Panc1 (cell line): ENCODE data around the gene RAPGEF1. TPM values are rescaled to one million over a fixed set of nuclear protein-coding genes. Genes with fewer than 3 reads are reported as not detected.

ENCODE experiments used
- ATAC-seq: fragments of 200-7000 bp; cut with Tn5 transposase; 2 replicates; pipeline ENCODE4 v1.9.1; 2020; ENCODE audit warnings: mild to moderate bottlenecking, moderate library complexity
- BruUV-seq: library from RNA; stranded (reverse); fragments of 400-500 nt; replicated peaks from 2 replicates; lab custom pipeline; 2021; lab: Mats Ljungman, UMichigan
- CTCF ChIA-PET: fragments of 300-600 bp; sonication (Branson Sonifier 250); formaldehyde crosslinking; loops from one replicate; lab custom pipeline; 2022; ENCODE audit warnings: antibody characterized with exemption; lab: Charles Lee
- POLR2A ChIA-PET: fragments of 300-600 bp; sonication (Branson Sonifier 250); formaldehyde crosslinking; loops from one replicate; lab custom pipeline; 2022; ENCODE audit warnings: antibody characterized with exemption; lab: Charles Lee
- DNase-seq: peaks from one replicate; pipeline ENCODE4 v3.0.0-alpha.2; 2010; ENCODE audit warnings: low read depth, low spot score
- H3K27ac ChIP-seq: 2 replicates; pipeline ENCODE4 v1.5.1; 2011; ENCODE audit warnings: mild to moderate bottlenecking, low read length, inconsistent platforms
- H3K27me3 ChIP-seq: fragments of 200-500 bp; sonication (Bioruptor generic); 2 replicates; pipeline ENCODE4 v1.6.0; 2014; ENCODE audit warnings: low read length, inconsistent platforms; ENCODE audit not compliant: control insufficient read depth, insufficient read depth
- H3K36me3 ChIP-seq: fragments of 200-500 bp; sonication (Bioruptor generic); 2 replicates; pipeline ENCODE4 v1.5.1; 2014; ENCODE audit warnings: inconsistent platforms, mild to moderate bottlenecking, low read length, moderate library complexity; ENCODE audit not compliant: control insufficient read depth, insufficient read depth
- H3K4me1 ChIP-seq: 2 replicates; pipeline ENCODE4 v1.5.1; 2011; ENCODE audit warnings: inconsistent platforms, mild to moderate bottlenecking, low read length, moderate library complexity; ENCODE audit not compliant: control insufficient read depth, insufficient read depth
- H3K4me3 ChIP-seq, 2 experiments: 2 replicates each; pipeline ENCODE4 v1.5.1; 2011 to 2012; ENCODE audit warnings: low read depth in 2 of 2, low read length in 2 of 2, mild to moderate bottlenecking in 2 of 2, inconsistent platforms in 1 of 2, moderate library complexity in 1 of 2
- H3K9me3 ChIP-seq: fragments of 200-500 bp; sonication (Bioruptor generic); 2 replicates; pipeline ENCODE4 v1.5.1; 2014; ENCODE audit warnings: low read depth, mild to moderate bottlenecking, inconsistent platforms, low read length, moderate library complexity; ENCODE audit not compliant: control insufficient read depth, insufficient read depth
- POLR2AphosphoS5 ChIP-seq: IDR thresholded peaks from 2 replicates; pipeline ENCODE4 v1.6.1; 2012; ENCODE audit warnings: mild to moderate bottlenecking, low read depth, low read length, moderate library complexity
- SIN3A ChIP-seq: IDR thresholded peaks from 2 replicates; pipeline ENCODE4 v1.6.1; 2012; ENCODE audit warnings: low read depth, mild to moderate bottlenecking, low read length, moderate library complexity, borderline replicate concordance; ENCODE audit not compliant: insufficient read depth
- TCF7L2 ChIP-seq: IDR thresholded peaks from 2 replicates; pipeline ENCODE4 v1.6.1; 2011; ENCODE audit warnings: mild to moderate bottlenecking, low read depth, low read length, inconsistent platforms
- in situ Hi-C: cut with HindIII; loops from 2 replicates; pipeline ENCODE4 v1.10.0; 2016; ENCODE audit warnings: low sequenced_read_pairs, low pct_unique_long_range_greater_than_20kb
- intact Hi-C: fragments of 100-400 bp; cut with micrococcal nuclease; formaldehyde crosslinking; loops from one replicate; pipeline ENCODE4 v1.10.0; 2022; ENCODE audit not compliant: unreplicated experiment
- total RNA-seq: library from RNA; stranded (reverse); gene quantifications from one replicate; pipeline ENCODE4 v1.2.1, GENCODE V29; 2021; ENCODE audit not compliant: unreplicated experiment
- TF ChIP-seq, protein P1 (sequence below): fragments of 450-650 bp; IDR thresholded peaks from 2 replicates; pipeline ENCODE4 v1.5.1; 2017; ENCODE audit warnings: mild to moderate bottlenecking
- TF ChIP-seq, protein P2 (sequence below), 2 experiments: IDR thresholded peaks; 2 replicates each; pipeline ENCODE4 v1.6.1; 2011 to 2012; ENCODE audit warnings: low read depth in 2 of 2, control low read depth in 1 of 2, low read length in 1 of 2, mild to moderate bottlenecking in 1 of 2, moderate library complexity in 1 of 2; ENCODE audit not compliant: insufficient read depth in 1 of 2

RAPGEF1 gene
- total RNA-seq, 1 experiment from 2014 or later, result 86.8 TPM

DNA sequence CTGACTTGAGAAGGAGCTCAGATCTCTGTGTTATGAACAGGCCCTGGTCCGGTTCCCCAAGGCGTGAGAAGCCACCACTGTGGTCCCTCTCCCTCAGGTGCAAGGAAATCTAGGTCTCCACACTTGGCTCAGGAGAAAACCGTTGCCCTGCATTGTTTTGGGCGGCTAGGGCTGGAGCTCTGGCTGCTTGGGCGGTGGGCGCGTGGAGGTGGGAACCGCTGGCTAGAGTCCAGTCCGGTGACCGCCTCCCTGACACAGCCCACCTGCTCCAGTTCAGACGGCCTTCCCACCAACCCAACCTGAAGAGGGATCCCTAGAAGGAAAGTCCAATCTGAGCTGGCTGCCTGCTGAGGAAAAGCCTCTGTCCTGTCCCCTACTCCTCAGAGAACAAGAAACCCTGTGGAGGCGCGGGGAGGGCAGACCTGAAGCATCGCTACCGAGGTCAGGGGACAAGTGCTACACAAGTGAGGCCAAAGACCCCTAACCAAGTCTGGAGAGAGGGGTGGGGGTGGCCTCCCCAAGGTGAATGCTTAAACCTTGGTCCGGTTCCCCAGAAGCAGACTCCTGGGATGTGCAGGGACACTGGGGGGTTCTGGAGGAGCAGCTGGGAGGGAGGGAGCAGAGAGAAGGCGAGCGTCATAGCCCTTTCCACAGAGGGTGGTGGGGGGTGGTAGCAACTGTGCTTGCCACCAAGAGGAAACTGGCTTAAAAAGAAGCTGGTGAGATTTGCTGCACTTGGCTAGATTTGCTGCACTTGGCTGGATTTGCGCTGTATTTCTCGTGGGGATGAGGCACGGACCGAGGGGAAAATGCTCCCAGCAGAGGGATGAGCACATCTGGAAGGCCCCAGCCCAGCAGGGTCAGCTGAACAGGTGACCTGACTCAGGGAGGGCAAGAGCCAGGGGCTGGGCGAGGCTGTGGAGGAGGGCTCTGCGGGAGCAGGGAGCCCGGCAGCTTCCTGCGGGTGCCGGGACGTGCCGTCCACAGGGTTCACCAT is 65.2 kb downstream of the RAPGEF1 start:
- Histone ChIP-seq H3K4me3 (no peak overlapping the region), H3K36me3 (no peaks in the 10 kb centered on the region), H3K27ac (peak overlapping the region; percentile 95), H3K4me1 (peaks cover 78% of the 10 kb centered on the region), H3K9me3 (no peaks in the 10 kb centered on the region), H3K27me3 (no peaks in the 10 kb centered on the region)
- in situ Hi-C loops, result no loop called here
- ATAC-seq (no peak), DNase-seq (no peak)
- ChIA-PET POLR2A (interaction anchor here (0.6 kb wide), 1 partner anchor 12 kb away, joined by 13 read pairs; no protein-coding TSS in a partner anchor), CTCF (no interaction called here)
- no peak for TF ChIP-seq POLR2AphosphoS5
- no peak for TF ChIP-seq TCF7L2
- no peak for TF ChIP-seq SIN3A
- TF ChIP-seq, protein P1, sequence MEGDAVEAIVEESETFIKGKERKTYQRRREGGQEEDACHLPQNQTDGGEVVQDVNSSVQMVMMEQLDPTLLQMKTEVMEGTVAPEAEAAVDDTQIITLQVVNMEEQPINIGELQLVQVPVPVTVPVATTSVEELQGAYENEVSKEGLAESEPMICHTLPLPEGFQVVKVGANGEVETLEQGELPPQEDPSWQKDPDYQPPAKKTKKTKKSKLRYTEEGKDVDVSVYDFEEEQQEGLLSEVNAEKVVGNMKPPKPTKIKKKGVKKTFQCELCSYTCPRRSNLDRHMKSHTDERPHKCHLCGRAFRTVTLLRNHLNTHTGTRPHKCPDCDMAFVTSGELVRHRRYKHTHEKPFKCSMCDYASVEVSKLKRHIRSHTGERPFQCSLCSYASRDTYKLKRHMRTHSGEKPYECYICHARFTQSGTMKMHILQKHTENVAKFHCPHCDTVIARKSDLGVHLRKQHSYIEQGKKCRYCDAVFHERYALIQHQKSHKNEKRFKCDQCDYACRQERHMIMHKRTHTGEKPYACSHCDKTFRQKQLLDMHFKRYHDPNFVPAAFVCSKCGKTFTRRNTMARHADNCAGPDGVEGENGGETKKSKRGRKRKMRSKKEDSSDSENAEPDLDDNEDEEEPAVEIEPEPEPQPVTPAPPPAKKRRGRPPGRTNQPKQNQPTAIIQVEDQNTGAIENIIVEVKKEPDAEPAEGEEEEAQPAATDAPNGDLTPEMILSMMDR, result no peak
- TF ChIP-seq, protein P2, sequence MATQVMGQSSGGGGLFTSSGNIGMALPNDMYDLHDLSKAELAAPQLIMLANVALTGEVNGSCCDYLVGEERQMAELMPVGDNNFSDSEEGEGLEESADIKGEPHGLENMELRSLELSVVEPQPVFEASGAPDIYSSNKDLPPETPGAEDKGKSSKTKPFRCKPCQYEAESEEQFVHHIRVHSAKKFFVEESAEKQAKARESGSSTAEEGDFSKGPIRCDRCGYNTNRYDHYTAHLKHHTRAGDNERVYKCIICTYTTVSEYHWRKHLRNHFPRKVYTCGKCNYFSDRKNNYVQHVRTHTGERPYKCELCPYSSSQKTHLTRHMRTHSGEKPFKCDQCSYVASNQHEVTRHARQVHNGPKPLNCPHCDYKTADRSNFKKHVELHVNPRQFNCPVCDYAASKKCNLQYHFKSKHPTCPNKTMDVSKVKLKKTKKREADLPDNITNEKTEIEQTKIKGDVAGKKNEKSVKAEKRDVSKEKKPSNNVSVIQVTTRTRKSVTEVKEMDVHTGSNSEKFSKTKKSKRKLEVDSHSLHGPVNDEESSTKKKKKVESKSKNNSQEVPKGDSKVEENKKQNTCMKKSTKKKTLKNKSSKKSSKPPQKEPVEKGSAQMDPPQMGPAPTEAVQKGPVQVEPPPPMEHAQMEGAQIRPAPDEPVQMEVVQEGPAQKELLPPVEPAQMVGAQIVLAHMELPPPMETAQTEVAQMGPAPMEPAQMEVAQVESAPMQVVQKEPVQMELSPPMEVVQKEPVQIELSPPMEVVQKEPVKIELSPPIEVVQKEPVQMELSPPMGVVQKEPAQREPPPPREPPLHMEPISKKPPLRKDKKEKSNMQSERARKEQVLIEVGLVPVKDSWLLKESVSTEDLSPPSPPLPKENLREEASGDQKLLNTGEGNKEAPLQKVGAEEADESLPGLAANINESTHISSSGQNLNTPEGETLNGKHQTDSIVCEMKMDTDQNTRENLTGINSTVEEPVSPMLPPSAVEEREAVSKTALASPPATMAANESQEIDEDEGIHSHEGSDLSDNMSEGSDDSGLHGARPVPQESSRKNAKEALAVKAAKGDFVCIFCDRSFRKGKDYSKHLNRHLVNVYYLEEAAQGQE (IDR thresholded peaks at IDR 0.05; ENCODE audit: insufficient read depth in 1 of 2, low read depth in 2 of 2, low read length in 1 of 2), result no peak
- intact Hi-C loops, result loop anchor here (10.0 kb wide), 1 partner anchor 60 kb away; no protein-coding TSS in a partner anchor
- BruUV-seq, result no TSS peak

DNA sequence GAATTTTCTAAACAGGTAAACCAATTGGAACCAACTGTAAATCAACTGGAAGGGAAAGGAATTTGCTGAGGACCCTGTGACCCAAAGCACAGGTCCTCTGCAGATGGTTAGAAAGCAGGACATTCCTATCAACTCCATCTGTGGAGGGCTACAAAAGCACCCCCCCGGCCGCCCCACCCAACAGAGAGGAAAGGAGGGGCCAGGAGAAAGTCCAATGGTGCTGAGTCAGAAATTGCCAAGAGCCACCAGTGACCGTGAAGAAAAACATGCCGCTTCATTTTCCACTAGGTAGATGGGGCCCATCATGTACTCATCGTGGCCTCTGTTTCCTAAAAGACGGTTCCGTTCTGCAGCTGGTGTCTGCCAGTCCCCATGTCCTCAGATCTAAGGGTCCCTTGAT is 66.3 kb downstream of the RAPGEF1 start:
- DNase-seq (no peak), ATAC-seq (no peak)
- no peaks in the 10 kb centered on the region for H3K27me3 ChIP-seq
- intact Hi-C loops, result loop anchor here (10.0 kb wide), 1 partner anchor 61 kb away; no protein-coding TSS in a partner anchor
- CTCF ChIA-PET, result no interaction called here
- no peaks in the 10 kb centered on the region for H3K36me3 ChIP-seq
- H3K9me3 ChIP-seq, result no peaks in the 10 kb centered on the region
- H3K27ac ChIP-seq, result peak overlapping the region; percentile 61; the same call in 1 of the 2 replicates
- TF ChIP-seq, protein P1, result no peak
- no peak for TF ChIP-seq SIN3A
- TF ChIP-seq, protein P2 (IDR thresholded peaks at IDR 0.05; ENCODE audit: insufficient read depth in 1 of 2, low read depth in 2 of 2, low read length in 1 of 2), result no peak
- no peak for TF ChIP-seq POLR2AphosphoS5
- TF ChIP-seq TCF7L2, result no peak
- no peak overlapping the region for H3K4me3 ChIP-seq
- peaks cover 76% of the 10 kb centered on the region for H3K4me1 ChIP-seq
- POLR2A ChIA-PET, result no interaction called here
- no TSS peak for BruUV-seq
- in situ Hi-C loops, result no loop called here
